Fibroblast of mammary gland (primary cell): ENCODE results near the gene TOP1.

Experiments used
- DNase-seq: peaks from one replicate; pipeline ENCODE4 v3.0.0-alpha.2; 2010; ENCODE audit warnings: low read depth
- H3K4me3 ChIP-seq: 2 replicates; pipeline ENCODE4 v1.5.1; 2011; ENCODE audit warnings: low read depth, mild to moderate bottlenecking, low read length, moderate library complexity; ENCODE audit not compliant: control insufficient read depth
- TF ChIP-seq, protein P1 (sequence below): conservative IDR thresholded peaks from 2 replicates; pipeline ENCODE4 v1.5.1; 2011; ENCODE audit warnings: low read depth, low read length, inconsistent platforms; ENCODE audit not compliant: control insufficient read depth, insufficient read depth

TOP1 gene

DNA sequence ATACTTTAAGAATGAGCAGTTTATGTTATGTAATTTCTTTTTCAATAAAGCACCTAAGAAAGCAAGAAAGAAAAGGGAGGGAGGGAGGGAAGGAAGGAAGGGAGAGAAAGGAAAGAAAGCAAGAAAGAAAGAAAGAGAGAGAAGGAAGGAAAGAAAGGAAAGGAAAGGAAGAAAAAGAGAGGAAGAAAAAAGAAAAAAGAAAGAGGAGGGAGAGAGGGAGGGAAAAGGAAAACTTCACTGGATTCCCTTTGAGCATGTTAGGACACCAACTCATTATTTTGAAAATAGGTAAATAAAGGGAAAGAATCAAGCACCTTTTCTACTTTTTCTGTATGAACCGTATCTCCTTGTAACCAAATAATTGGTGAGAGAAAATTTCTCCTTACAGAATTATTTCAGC, 32.3 kb upstream of the TOP1 start:
- H3K4me3 ChIP-seq, result no peak overlapping the region
- DNase-seq, result no peak
- TF ChIP-seq, protein P1, sequence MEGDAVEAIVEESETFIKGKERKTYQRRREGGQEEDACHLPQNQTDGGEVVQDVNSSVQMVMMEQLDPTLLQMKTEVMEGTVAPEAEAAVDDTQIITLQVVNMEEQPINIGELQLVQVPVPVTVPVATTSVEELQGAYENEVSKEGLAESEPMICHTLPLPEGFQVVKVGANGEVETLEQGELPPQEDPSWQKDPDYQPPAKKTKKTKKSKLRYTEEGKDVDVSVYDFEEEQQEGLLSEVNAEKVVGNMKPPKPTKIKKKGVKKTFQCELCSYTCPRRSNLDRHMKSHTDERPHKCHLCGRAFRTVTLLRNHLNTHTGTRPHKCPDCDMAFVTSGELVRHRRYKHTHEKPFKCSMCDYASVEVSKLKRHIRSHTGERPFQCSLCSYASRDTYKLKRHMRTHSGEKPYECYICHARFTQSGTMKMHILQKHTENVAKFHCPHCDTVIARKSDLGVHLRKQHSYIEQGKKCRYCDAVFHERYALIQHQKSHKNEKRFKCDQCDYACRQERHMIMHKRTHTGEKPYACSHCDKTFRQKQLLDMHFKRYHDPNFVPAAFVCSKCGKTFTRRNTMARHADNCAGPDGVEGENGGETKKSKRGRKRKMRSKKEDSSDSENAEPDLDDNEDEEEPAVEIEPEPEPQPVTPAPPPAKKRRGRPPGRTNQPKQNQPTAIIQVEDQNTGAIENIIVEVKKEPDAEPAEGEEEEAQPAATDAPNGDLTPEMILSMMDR, result no peak

DNA sequence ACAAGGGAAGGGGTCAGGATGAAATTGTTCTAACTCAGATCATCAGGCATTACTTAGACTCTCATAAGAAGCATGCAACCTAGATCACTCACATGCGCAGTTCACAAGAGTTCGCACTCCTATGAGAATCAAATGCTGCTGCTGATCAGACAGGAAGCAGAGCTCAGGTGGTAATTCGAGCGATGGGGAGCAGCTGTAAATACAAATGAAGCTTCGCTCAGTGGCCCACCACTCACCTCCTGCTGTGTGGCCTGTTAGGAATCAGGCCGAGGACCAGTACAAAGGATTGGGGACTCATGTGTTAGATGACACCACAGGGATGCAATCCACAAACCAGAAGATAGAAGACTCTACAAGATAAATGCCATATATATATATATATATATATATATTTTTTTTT, 31.5 kb upstream of the TOP1 start:
- DNase-seq, result no peak
- TF ChIP-seq, protein P1, result no peak
- H3K4me3 ChIP-seq, result no peak overlapping the region

DNA sequence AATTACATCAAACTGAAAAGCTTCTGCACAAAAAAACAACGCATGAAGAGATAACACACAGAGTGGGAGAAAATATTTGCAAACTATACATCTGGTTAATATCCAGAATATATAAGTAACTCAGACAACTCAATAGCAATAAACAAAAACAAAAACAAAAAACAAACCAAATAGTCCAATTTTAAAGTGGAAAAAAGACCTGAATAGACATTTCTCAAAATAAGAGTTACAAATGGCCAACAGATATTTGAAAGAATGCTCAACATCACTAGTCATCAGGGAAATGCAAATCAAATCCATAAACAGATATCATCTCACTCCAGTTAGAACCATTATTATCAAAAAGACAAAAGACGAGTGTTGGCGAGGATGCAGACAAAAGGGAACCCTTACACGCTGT, 28.8 kb upstream of the TOP1 start:
- H3K4me3 ChIP-seq, result no peak overlapping the region
- TF ChIP-seq, protein P1, result no peak
- DNase-seq, result no peak

DNA sequence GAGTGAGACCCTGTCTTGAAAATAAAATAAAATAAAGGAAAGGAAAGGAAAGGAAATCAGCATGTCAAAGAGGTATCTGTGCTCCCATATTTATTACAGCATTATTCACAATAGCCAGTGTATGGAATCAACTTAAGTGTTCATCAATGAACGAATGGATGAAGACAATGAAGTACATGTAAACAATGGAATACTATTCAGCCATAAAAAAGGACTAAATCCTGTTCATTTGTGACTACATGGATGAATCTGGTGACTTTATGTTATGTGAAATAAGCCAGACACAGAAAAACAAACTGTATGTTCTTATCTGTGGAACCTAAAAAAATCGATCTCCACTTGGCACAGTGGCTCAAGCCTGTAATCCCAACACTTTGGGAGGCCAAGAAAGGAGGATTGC, 28.0 kb upstream of the TOP1 start:
- TF ChIP-seq, protein P1, result no peak
- DNase-seq, result no peak
- no peak overlapping the region for H3K4me3 ChIP-seq

DNA sequence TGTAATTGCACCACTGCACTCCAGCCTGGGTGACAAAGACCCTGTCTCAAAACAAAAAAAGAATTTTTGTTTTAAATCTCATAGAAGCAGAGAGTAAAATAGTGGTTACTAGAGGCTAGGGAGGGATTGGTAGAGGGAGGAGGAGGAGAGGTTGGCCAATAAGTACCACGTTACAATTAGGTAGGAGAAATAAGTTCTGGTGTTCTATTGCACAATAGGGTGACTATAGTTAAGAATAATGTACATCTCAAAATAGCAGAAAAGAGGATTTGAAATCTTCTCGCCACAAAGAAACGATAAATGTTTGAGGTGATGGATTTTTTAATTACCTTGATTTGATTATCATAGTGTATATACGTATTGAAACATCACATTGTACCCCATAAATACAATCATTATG, 27.1 kb upstream of the TOP1 start:
- TF ChIP-seq, protein P1, result no peak
- DNase-seq, result peak; percentile 69

DNA sequence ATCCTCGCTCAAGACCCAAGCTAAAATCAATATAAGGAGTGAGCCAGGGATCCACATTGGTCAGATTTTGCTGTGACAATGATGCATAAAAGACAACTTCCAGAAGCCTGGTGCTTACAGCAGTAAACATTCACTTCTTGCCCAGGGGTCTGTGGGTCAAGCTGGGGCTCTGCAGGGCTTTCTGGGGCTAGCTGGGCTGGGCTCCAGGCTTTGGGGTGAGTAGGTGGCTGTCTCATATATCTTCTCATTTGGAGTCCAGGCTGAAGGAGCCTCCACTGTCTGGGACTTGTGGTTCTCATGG, 25.8 kb upstream of the TOP1 start:
- H3K4me3 ChIP-seq, result peak overlapping the region; percentile 49
- no peak for DNase-seq
- TF ChIP-seq, protein P1, result no peak

More for the DNA sequence above, 27.1 kb upstream of the TOP1 start:
- no peak overlapping the region for H3K4me3 ChIP-seq
